Esophagus mucosa (tissue), 1 donor: ENCODE measurements around the gene FHIT. TPM values are rescaled to one million over a fixed set of nuclear protein-coding genes. Genes with fewer than 3 reads are reported as not detected.

ENCODE experiments used
- ATAC-seq: fragments of 200-7000 bp; cut with Tn5 transposase; one replicate; pipeline ENCODE4 v1.9.1; 2020
- total RNA-seq: library from RNA; stranded (reverse); gene quantifications from one replicate; pipeline ENCODE4 v1.2.4, GENCODE V29; 2023
- donor health status: DM: yes; HTN: yes; CAD: no.

Gene FHIT
- total RNA-seq, 1 donor from 2014 or later = 10.5 TPM

DNA sequence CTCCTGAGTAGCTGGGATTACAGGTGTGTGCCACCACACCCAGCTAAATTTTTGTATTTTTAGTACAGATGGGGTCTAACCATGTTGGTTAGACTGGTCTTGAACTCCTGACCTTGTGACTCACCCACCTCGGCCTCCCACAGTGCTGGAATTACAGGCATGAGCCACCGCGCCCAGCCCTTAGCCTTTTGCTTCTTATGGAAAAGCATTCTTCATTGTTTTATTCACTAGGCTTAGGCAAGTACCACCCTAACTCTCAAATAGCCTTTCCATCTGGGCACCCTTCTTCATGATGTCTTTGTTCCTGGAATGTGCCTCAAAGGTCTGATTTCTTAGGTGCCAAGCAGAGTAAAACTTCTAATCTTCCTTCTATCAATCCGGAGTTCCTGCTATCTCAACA is 641.8 kb downstream of the FHIT start:
- no peak for ATAC-seq

- no peak for ATAC-seq
Measured at GRCh38 chr3:60603860-60604259, 647.4 kb downstream of the FHIT start.

DNA sequence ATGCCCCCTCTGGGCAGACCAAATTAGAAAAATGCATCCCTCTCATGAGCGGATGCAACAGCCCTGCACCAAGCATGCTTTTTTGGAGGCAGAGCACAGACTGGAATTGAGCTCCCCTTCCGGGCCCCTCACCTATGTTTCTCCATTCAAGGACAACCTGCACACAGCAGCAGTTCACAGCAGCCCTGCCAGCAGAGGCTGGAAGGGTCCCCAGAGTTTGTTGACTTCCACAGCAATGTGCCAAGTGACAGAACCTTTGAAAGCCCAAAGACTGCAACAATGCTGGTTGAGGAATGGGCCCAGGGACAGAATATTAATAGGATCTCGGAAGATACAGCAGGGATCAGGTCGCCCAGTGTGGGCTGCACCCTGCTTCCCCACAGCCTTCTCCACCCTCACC is 650.4 kb downstream of the FHIT start:
- ATAC-seq = no peak

DNA sequence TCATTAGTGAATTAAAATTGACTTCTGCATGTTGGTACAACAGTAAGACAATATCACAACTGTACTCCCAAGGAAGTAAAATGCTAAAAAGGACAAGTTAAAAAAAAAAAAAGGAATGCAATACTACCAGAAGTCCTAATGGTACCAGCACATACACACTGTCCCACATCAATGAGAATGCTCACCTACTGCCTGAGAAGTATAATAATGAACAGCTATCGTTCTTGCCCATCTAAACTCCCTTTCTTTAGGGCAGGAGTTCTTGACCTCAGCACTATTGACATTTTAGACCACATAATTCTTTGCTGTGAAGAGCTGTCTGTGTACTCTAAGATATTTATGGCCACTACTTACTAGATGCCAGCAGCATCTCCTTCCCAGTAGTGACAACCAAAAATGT is 651.7 kb downstream of the FHIT start:
- no peak for ATAC-seq

GRCh38 chr3:60598671-60599070 is 652.6 kb downstream of the FHIT start:
- no peak for ATAC-seq

GRCh38 chr3:60594025-60594424 is 657.2 kb downstream of the FHIT start:
- ATAC-seq = peak; percentile 86

- no peak for ATAC-seq
Measured at GRCh38 chr3:60591267-60591666, 660.0 kb downstream of the FHIT start.

DNA sequence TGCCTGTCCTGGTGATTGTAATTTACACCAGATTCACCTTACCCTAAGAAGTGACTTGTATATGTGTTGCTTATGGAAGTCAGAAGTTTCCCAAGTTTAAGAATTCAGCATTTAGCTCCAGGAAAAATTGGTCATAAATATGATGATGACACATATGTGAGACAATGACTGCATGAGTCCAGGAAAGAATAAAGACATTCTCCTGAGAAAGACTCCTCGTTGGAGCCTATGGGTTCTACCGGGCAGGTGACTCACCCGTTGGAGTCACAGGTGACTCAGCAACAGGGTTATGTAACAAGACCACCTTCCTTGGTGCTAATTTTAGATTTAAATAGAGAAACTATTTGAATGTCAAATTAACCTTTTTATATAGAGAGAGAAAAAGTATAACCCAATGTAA is 662.4 kb downstream of the FHIT start:
- peak; percentile 87 for ATAC-seq

DNA sequence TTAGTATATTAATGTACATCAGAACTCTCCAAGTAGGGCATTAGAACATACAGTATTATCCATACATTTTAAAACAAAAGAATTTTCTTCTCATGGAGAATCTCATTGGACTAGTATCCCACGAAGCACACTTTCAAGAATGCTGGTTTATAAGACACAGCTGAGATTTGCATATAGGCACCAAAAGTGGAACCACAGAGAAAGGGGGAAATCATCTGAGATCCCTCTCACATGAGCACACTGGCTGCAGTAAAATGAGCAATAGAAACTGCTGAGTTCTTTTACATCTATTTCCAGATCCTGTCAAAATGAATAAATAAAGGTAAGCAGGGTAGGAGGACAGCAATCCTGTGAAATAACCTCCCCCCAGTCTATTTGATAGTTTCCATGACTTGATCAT is 665.3 kb downstream of the FHIT start:
- no peak for ATAC-seq

- no peak for ATAC-seq
Measured at GRCh38 chr3:60584250-60584649, 667.0 kb downstream of the FHIT start.

GRCh38 chr3:60582288-60582687 is 669.0 kb downstream of the FHIT start:
- ATAC-seq = no peak

- no peak for ATAC-seq
Measured at GRCh38 chr3:60580809-60581208, 670.4 kb downstream of the FHIT start.

GRCh38 chr3:60579734-60580133 is 671.5 kb downstream of the FHIT start:
- ATAC-seq = no peak

DNA sequence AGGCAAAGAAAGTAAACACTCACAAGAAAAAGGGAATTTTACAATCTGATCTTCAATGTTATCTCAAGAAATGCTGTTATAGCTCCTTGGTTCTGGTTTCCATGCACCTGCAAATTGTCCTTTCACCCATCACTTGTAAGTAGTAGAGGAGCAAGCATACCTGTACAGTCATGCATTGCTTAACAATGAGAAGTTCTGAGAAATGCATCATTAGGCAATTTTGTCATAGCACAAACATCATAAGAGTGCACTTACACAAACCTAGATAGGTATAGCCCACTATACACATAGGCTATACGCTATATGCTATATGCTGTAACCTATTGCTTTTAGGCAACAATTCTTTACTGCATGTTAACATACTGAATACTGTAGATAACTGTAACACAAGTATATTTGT is 672.3 kb downstream of the FHIT start:
- no peak for ATAC-seq

GRCh38 chr3:60577601-60578000 is 673.7 kb downstream of the FHIT start:
- ATAC-seq = no peak

DNA sequence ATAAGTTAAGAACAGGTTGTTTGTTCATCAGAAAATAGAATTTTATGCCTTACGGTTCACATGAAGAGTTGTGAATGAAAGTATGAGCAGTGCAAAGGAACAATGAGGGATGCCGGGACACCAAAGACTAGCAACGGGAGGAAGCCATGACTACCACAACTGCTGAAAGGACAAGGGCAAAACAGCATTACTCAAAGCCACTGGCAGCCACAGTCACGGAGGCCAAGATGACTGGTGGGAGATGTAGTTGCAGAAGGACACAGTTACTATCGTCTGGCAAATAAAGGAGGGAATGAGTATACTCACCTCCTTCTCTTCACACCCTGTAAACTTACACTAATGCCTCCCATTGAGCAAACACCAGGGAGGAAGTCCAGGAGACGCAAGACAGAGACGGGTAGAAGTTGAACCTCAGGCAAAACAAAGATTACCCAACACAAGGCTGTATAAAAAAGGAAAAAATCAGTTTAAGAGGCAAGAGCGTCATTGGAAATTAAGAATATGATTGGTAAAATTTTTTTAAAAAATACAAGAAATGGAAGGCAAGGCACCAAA is 675.5 kb downstream of the FHIT start:
- no peak for ATAC-seq

DNA sequence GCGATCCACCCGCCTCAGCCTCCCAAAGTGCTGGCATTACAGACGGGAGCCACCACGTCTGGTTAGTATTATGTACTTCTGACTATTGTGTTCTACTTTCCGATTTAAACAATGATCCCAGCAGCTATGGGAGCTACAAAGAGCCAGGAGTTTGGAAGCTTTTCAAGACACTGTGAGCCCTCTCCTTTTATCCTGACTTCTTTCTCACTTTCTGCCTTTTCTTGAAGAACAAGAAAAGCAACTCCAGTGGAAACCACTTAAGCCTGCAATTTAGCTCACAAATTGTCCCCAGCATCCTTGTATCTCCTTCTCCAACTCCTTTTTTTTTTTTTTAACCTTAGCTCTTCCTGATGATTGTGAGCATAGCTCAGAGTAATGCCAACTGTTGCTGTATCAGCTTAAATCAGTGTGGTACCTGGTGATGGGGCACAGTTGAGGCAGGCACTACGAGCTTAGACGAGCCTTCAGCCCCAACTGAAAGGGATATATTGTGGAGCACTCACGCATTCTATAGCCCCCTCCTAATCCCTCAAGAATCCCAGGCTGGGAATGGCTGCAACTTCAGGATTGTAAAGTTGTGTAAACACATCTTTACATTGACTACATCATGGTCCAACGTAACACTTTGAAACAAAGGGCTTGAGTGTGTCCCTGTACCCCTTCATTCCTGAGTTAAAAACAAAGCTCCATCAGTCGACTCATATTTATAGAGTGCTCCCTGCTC is 677.0 kb downstream of the FHIT start:
- ATAC-seq = peak; percentile 47

DNA sequence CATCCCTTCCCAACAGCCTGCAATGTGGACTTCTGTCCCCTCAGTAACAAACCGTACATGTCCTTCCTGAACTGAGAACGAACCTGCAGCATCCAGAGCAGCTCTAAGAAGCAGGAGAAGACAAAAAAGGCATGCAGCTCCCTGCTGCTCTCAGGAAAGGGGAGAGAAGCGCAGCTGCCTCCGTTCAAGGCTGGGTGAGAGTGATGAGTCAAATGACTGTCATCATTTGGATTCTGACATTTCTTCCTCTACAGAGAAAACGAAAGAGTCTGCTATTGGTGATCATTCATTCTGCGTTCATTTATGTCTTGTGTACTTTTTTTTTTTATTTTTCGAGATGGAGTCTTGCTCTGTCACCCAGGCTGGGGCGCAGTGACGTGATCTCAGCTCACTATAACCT is 677.8 kb downstream of the FHIT start:
- peak; percentile 55 for ATAC-seq

- no peak for ATAC-seq
Measured at GRCh38 chr3:60571511-60571910, 679.7 kb downstream of the FHIT start.

DNA sequence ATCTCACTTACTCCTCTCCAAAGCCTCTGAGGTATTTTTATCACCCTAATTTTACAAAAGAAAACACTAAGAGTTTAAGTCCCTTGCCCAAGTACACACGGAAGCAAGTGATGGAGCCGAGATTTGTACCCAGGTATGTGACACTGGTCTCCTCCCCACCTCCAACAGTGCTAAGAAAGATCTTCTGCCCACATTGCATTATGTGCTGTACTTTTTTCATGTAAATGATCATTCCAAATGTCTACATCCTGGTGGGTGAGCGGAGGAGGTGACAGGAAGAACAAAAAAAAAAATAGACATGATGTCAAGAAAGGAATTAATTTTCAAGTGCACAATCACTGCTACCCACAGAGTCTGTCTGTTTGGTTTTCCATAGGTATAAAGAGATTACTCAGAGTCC is 694.1 kb downstream of the FHIT start:
- no peak for ATAC-seq

- peak; percentile 90 for ATAC-seq
Measured at GRCh38 chr3:60555686-60556354, 695.4 kb downstream of the FHIT start.

- no peak for ATAC-seq
Measured at GRCh38 chr3:60553144-60553543, 698.1 kb downstream of the FHIT start.

GRCh38 chr3:60552581-60552980 is 698.7 kb downstream of the FHIT start:
- ATAC-seq = no peak
